AG09319 (cell line): Measurements from ENCODE around the gene CHIC2.

Experiments used
- DNase-seq: peaks from one replicate; pipeline ENCODE4 v3.0.0-alpha.2; 2010; ENCODE audit warnings: low read depth; ENCODE audit errors: extremely low read depth
- TF ChIP-seq, protein P1 (sequence below): IDR thresholded peaks from 2 replicates; pipeline ENCODE4 v1.5.1; 2011; ENCODE audit warnings: low read depth, mild to moderate bottlenecking, inconsistent platforms, low read length, moderate library complexity

The CHIC2 gene

DNA sequence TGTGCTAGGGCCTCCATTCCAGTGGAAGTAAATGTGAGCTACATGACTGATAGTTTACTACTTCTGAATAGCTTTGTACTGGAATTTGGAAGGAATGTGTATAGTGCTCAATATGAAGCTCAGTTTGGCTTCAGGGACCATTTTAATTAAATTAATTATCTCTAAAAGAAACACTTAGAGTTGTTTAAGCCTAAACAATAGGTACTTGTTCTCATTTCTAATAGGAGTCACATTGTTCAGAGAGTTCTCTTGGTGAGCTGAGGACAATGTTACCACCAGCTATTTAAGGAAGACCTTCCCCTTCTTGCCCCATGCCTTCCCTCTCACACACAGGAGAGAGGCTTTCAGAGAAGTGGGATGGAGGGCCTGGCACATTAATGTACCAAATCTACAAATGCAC is 78.3 kb downstream of the CHIC2 start:
- TF ChIP-seq, protein P1, sequence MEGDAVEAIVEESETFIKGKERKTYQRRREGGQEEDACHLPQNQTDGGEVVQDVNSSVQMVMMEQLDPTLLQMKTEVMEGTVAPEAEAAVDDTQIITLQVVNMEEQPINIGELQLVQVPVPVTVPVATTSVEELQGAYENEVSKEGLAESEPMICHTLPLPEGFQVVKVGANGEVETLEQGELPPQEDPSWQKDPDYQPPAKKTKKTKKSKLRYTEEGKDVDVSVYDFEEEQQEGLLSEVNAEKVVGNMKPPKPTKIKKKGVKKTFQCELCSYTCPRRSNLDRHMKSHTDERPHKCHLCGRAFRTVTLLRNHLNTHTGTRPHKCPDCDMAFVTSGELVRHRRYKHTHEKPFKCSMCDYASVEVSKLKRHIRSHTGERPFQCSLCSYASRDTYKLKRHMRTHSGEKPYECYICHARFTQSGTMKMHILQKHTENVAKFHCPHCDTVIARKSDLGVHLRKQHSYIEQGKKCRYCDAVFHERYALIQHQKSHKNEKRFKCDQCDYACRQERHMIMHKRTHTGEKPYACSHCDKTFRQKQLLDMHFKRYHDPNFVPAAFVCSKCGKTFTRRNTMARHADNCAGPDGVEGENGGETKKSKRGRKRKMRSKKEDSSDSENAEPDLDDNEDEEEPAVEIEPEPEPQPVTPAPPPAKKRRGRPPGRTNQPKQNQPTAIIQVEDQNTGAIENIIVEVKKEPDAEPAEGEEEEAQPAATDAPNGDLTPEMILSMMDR, result no peak
- DNase-seq, result no peak

GRCh38 chr4:53981567-53981966 is 82.8 kb downstream of the CHIC2 start:
- TF ChIP-seq, protein P1, result no peak
- no peak for DNase-seq

DNA sequence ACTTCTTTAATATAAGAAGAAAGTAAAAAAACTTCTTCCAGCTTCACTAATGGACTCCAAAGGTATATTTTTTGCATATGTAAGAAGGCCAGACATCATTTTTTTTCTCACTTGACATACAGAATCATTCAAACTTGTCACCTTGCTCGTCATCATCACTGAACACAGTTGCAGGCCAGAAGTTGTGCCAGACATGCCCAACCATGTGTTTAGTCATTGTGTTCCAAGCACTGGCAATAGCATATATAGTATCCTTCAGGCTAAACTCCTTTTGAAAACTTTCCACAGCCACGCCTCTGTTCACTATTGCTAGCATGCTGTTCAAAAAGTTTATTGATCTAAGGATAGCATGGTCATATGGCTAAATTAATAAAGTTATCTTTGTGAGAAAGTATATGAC is 83.3 kb downstream of the CHIC2 start:
- DNase-seq, result no peak
- TF ChIP-seq, protein P1, result no peak

- TF ChIP-seq, protein P1, result no peak
- no peak for DNase-seq
Measured at GRCh38 chr4:53974561-53974960, 89.8 kb downstream of the CHIC2 start.

DNA sequence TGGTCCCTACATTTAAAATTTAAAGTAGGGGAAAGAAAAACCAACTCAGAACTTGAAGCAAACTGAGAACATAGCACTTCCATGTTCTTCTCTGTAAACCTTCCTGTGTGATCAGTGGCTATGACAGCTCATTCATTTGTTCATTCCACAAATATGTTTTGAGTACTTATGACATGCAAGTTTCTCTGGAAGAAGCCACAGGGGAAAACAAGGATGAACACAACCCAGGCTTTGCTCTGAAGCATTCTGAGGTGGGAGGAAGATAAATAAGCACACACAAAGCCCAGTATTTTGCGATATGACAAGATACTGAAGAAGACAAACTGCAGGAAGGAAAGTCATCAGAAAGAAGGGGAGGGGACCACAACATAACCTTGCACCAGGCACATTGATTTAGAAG is 96.4 kb downstream of the CHIC2 start:
- TF ChIP-seq, protein P1, result no peak
- DNase-seq, result no peak

DNA sequence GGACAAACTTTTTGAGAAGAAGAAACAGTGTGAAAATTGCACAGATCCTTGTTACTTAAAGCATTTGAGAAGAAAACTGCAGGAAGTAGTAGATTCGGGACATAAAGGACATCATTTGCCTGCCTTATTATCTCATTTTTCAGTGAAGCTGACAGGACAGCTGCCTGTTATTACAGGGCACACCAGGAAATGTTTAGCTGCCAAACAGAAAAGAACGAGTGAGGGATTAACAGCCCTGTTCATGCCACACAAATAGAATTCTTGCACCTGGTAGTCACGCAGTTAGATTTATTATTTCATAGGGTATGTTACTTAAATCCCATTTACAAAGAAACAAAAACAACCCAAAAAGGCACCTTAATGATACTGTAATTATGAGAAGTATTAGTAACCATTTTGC is 100.6 kb downstream of the CHIC2 start:
- no peak for DNase-seq
- TF ChIP-seq, protein P1, result no peak

- TF ChIP-seq, protein P1, result no peak
- no peak for DNase-seq
Measured at GRCh38 chr4:53963336-53963735, 101.1 kb downstream of the CHIC2 start.
